Testis (tissue), 3 donors: ENCODE data around the gene TFDP2. TPM values are rescaled to one million over a fixed set of nuclear protein-coding genes. Genes with fewer than 3 reads are reported as not detected.

Experiments
- DNase-seq: peaks from one replicate; pipeline ENCODE4 v3.0.0-alpha.2; 2019
- H3K27ac ChIP-seq, 2 donors: fragments of 200-600 bp; sonication (generic); one replicate each; pipeline ENCODE4 v1.5.1; 2019
- H3K27me3 ChIP-seq: fragments of 200-600 bp; sonication (generic); one replicate; pipeline ENCODE4 v1.5.1; 2019
- H3K36me3 ChIP-seq: fragments of 200-600 bp; sonication (generic); one replicate; pipeline ENCODE4 v1.5.1; 2017; ENCODE audit warnings: low read depth; ENCODE audit errors: missing control alignments
- H3K4me1 ChIP-seq: fragments of 200-600 bp; sonication (generic); one replicate; pipeline ENCODE4 v1.5.1; 2019
- H3K4me3 ChIP-seq, 2 donors: fragments of 200-600 bp; sonication (generic); one replicate each; pipeline ENCODE4 v1.5.1; 2017 to 2019
- H3K9me3 ChIP-seq: fragments of 200-600 bp; sonication (generic); one replicate; pipeline ENCODE4 v1.5.1; 2017
- CTCF ChIP-seq, 3 experiments: fragments of 450-650 bp in 2 of 3; fragments of 200-600 bp in 1 of 3; sonication (generic) in 1 of 3; IDR thresholded peaks; one replicate each; pipeline ENCODE4 v1.5.1; 2016 to 2019; ENCODE audit warnings: antibody characterized with exemption in 3 of 3, mild to moderate bottlenecking in 2 of 3, moderate library complexity in 1 of 3
- POLR2A ChIP-seq: fragments of 450-650 bp; IDR thresholded peaks from one replicate; pipeline ENCODE4 v1.6.1; 2017; ENCODE audit warnings: antibody characterized with exemption, mild to moderate bottlenecking, moderate library complexity
- WGBS, 2 donors: methylation state at CpG; one replicate each; pipeline ENCODE4 v1.1.5; 2018; 5-methylcytosine and 5-hydroxymethylcytosine counted together
- intact Hi-C: fragments of 100-400 bp; cut with DNase I; formaldehyde crosslinking; loops from one replicate; pipeline ENCODE4 v1.15.1; 2023; ENCODE audit warnings: low total_unique reads
- polyA plus RNA-seq: library from polyadenylated mRNA; stranded (reverse); fragments of 350-450 nt; fragmentation: Illumina TruSeq; extraction: RNeasy Lipid Tissue Mini Kit (QIAGEN cat#74804); gene quantifications from one replicate; pipeline ENCODE4 v1.2.3, GENCODE V29; 2014; ENCODE audit warnings: low read depth, low replicate concordance; ENCODE audit not compliant: insufficient read depth
- total RNA-seq, 2 donors: library from RNA; depleted of rRNA; stranded (reverse); fragments of >200 nt; gene quantifications; one replicate each; pipeline ENCODE4 v1.2.3, GENCODE V29; 2016

The TFDP2 gene
- total and polyA plus RNA-seq, 3 donors from 2014 or later: 110 to 168 (median 152) TPM

GRCh38 chr3:142127941-142128658 lies 21.2 kb downstream of the TFDP2 start:
- DNase-seq: no peak
- H3K4me1 ChIP-seq: peaks cover 3% of the 10 kb centered on the region
- no peak overlapping the region for H3K4me3 ChIP-seq
- no peaks in the 10 kb centered on the region for H3K27me3 ChIP-seq
- intact Hi-C loops: no loop called here
- no peaks in the 10 kb centered on the region for H3K9me3 ChIP-seq
- no peak overlapping the region for H3K27ac ChIP-seq
- no peak for TF ChIP-seq POLR2A
- TF ChIP-seq CTCF (IDR thresholded peaks at IDR 0.05): no peak
- WGBS, 2 donors: 86 to 91% methylated on average over 8 of the region's 8 CpGs
- no peaks in the 10 kb centered on the region for H3K36me3 ChIP-seq

GRCh38 chr3:142124243-142124642 lies 25.1 kb downstream of the TFDP2 start:
- 92 to 95% methylated on average over 2 of the region's 2 CpGs for WGBS, 2 donors
- intact Hi-C loops: no loop called here

GRCh38 chr3:142120707-142121106 lies 28.6 kb downstream of the TFDP2 start:
- peaks cover under 1% of the 10 kb centered on the region for H3K4me1 ChIP-seq
- intact Hi-C loops: no loop called here
- H3K27ac ChIP-seq: no peak overlapping the region
- DNase-seq: no peak
- no peak overlapping the region for H3K4me3 ChIP-seq
- H3K27me3 ChIP-seq: no peaks in the 10 kb centered on the region
- no peaks in the 10 kb centered on the region for H3K9me3 ChIP-seq
- TF ChIP-seq CTCF (IDR thresholded peaks at IDR 0.05) (no peak), POLR2A (no peak)
- WGBS, 2 donors: 47 to 50% methylated on average over 3 of the region's 3 CpGs
- no peaks in the 10 kb centered on the region for H3K36me3 ChIP-seq

More at GRCh38 chr3:142124243-142124642, 25.1 kb downstream of the TFDP2 start:
- Histone ChIP-seq H3K4me1 (peaks cover 3% of the 10 kb centered on the region), H3K27ac (no peak overlapping the region), H3K27me3 (no peaks in the 10 kb centered on the region), H3K4me3 (no peak overlapping the region), H3K36me3 (no peaks in the 10 kb centered on the region), H3K9me3 (no peaks in the 10 kb centered on the region)
- DNase-seq: no peak
- TF ChIP-seq POLR2A: no peak
- no peak for TF ChIP-seq CTCF (IDR thresholded peaks at IDR 0.05)

GRCh38 chr3:142118911-142119310 lies 30.4 kb downstream of the TFDP2 start:
- DNase-seq: no peak
- Histone ChIP-seq H3K36me3 (no peaks in the 10 kb centered on the region), H3K4me3 (no peak overlapping the region)

More at GRCh38 chr3:142118911-142119310, 30.4 kb downstream of the TFDP2 start:
- TF ChIP-seq CTCF (IDR thresholded peaks at IDR 0.05) (no peak), POLR2A (no peak)
- intact Hi-C loops: no loop called here
- Histone ChIP-seq H3K4me1 (no peaks in the 10 kb centered on the region), H3K9me3 (no peaks in the 10 kb centered on the region), H3K27ac (no peak overlapping the region), H3K27me3 (no peaks in the 10 kb centered on the region)
- WGBS, 2 donors: 93% methylated on average over 3 of the region's 3 CpGs
